Progenitor cell of endocrine pancreas (in vitro differentiated cells): ENCODE measurements around the gene UBA7. TPM values are rescaled to one million over a fixed set of nuclear protein-coding genes. Genes with fewer than 3 reads are reported as not detected.
A peak's percentile ranks its signal among the peaks of the same experiment; 100 is the strongest.

ENCODE experiments used
- DNase-seq: peaks from one replicate; pipeline ENCODE4 v3.0.0; 2021; ENCODE audit warnings: low spot score; ENCODE audit not compliant: unreplicated experiment
- H3K27ac Mint-ChIP-seq: 2 replicates; pipeline ENCODE4 v1.8.0; 2021; ENCODE audit warnings: mild to moderate bottlenecking, moderate library complexity, mixed read lengths
- H3K27me3 Mint-ChIP-seq: 2 replicates; pipeline ENCODE4 v1.8.0; 2021; ENCODE audit warnings: mixed read lengths
- H3K36me3 Mint-ChIP-seq: 2 replicates; pipeline ENCODE4 v1.8.0; 2022; ENCODE audit warnings: mixed read lengths; ENCODE audit not compliant: insufficient read depth
- H3K4me1 Mint-ChIP-seq: 2 replicates; pipeline ENCODE4 v1.8.0; 2021; ENCODE audit warnings: low read depth, mixed read lengths
- H3K4me3 Mint-ChIP-seq: 2 replicates; pipeline ENCODE4 v1.8.0; 2021; ENCODE audit warnings: low read depth, mild to moderate bottlenecking, moderate library complexity, mixed read lengths
- H3K9me3 Mint-ChIP-seq: 2 replicates; pipeline ENCODE4 v1.8.0; 2021; ENCODE audit warnings: low read depth, mixed read lengths
- total RNA-seq: library from RNA; stranded (reverse); gene quantifications from 2 replicates; pipeline ENCODE4 v1.2.1, GENCODE V29; 2021
- TF ChIP-seq, protein P1 (sequence below): fragments of 200-600 bp; sonication (generic); IDR thresholded peaks from one replicate; pipeline ENCODE4 v1.5.0; 2021; ENCODE audit warnings: antibody characterized with exemption, mild to moderate bottlenecking; ENCODE audit not compliant: unreplicated experiment

Gene UBA7
- total RNA-seq, 1 donor from 2014 or later, result 1.2 TPM

DNA sequence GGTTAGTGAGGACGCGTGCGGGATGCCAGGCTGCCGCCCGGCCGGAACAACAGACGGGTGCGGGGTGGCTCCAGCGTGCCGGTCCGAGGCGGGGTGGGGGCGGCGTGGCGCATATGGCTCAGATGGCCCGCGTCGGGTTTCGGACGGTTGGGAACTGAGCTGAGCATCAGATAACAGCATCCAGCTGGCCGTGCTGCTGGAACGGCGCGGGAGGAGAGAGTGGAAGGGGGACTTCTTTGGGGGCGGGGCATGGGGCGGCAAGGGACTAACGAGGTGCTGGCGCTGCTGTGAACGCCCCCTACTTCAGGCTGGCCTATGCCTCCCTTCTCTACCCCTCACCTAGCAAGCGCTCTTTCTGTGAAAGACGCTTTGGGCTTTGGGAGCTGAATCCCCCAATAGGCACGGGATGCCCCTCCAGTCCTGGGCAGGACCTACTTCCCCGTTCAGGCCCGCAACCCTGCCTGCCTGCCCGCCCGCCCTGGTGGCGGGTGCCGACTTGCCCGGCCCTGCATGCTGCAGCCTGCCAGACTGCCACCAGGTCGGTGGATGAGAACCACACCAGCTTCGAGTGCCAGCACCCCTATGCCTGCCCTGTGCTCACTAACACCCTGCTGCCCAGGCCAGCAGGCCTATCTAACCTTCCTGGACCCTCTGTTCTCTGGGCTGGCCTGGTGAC, 10.2 kb downstream of the UBA7 start:
- Mint-ChIP-seq H3K27ac (no peak overlapping the region), H3K9me3 (no peaks in the 10 kb centered on the region), H3K27me3 (peaks cover 42% of the 10 kb centered on the region), H3K4me3 (peak overlapping the region; percentile 59), H3K36me3 (no peaks in the 10 kb centered on the region), H3K4me1 (peaks cover 10% of the 10 kb centered on the region)
- TF ChIP-seq, protein P1, sequence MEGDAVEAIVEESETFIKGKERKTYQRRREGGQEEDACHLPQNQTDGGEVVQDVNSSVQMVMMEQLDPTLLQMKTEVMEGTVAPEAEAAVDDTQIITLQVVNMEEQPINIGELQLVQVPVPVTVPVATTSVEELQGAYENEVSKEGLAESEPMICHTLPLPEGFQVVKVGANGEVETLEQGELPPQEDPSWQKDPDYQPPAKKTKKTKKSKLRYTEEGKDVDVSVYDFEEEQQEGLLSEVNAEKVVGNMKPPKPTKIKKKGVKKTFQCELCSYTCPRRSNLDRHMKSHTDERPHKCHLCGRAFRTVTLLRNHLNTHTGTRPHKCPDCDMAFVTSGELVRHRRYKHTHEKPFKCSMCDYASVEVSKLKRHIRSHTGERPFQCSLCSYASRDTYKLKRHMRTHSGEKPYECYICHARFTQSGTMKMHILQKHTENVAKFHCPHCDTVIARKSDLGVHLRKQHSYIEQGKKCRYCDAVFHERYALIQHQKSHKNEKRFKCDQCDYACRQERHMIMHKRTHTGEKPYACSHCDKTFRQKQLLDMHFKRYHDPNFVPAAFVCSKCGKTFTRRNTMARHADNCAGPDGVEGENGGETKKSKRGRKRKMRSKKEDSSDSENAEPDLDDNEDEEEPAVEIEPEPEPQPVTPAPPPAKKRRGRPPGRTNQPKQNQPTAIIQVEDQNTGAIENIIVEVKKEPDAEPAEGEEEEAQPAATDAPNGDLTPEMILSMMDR, result no peak
- DNase-seq, result no peak

DNA sequence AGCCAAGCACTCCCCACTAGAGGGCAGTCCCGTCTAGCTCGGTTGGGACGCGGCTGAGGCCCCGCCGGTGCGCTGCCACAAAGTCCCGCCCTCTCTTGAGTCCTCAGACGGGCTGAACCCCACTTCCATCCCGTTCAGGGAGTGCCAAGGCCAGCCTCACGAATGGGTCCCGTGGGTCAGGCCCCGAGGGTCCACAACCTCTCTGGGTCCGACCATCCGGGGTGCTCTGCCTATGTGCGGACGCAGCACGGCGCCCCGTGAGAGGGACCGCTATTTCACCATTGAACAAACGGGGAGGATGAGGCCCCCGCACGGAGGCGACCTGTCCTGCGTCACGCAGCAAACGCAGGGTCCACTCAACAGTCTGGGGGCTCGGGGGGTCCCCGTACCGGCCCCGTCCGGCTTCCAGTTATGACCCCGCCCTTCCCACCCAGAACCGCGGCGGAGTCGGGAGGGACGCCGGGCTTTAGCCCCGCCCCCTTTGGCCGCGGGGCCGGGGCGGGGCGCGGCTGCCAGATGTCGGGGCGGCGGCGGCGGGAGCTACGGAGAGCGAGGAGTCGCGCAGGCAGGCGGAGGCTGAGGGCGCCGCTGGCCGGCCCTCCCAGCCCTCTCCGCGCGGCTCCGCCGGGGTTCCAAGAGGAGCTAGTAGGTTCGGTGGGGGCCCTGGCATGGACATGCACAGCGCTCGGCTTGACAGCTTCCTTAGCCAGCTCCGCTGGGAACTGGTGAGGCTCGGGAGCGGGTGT, 10.9 kb downstream of the UBA7 start, which contains the start of gene INKA1:
TSS of gene INKA1 (plus strand) at position 543 of the 746 bp plus-strand sequence. CDS start at position 675, 132 bp downstream.
- TF ChIP-seq, protein P1, result peak; percentile 86
- H3K27ac Mint-ChIP-seq, result peak within 1 kb of the TSS; percentile 72
- H3K4me3 Mint-ChIP-seq, result peak within 1 kb of the TSS; percentile 74
- DNase-seq, result peak; percentile 82
- no peaks in the 10 kb centered on the region for H3K36me3 Mint-ChIP-seq
- H3K4me1 Mint-ChIP-seq, result peaks cover 10% of the 10 kb centered on the region
- H3K9me3 Mint-ChIP-seq, result no peaks in the 10 kb centered on the region
- peaks cover 42% of the 10 kb centered on the region for H3K27me3 Mint-ChIP-seq

DNA sequence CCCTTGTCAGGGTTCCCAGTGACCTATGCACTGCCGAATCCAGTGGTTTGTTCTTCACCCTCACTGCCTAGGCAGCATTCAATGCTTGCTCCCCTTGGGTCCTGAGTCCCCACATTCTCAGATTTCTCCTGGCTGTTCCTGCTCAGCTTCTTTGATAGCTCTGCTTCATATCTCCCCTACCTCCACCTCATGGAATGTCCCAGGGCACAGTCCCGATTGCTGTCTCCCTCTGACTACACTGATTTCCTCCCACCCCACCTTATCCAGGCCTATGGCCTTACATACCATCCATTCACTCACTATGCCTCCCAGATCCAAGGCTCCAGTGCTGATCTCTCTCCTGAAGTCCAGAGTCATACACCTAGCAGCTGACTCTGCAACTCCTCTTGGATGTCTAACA, 12.6 kb downstream of the UBA7 start:
- H3K27ac Mint-ChIP-seq, result no peak overlapping the region
- H3K9me3 Mint-ChIP-seq, result no peaks in the 10 kb centered on the region
- peaks cover 8% of the 10 kb centered on the region for H3K4me1 Mint-ChIP-seq
- no peaks in the 10 kb centered on the region for H3K36me3 Mint-ChIP-seq
- no peak overlapping the region for H3K4me3 Mint-ChIP-seq
- no peak for DNase-seq
- TF ChIP-seq, protein P1, result no peak
- peaks cover 46% of the 10 kb centered on the region for H3K27me3 Mint-ChIP-seq

DNA sequence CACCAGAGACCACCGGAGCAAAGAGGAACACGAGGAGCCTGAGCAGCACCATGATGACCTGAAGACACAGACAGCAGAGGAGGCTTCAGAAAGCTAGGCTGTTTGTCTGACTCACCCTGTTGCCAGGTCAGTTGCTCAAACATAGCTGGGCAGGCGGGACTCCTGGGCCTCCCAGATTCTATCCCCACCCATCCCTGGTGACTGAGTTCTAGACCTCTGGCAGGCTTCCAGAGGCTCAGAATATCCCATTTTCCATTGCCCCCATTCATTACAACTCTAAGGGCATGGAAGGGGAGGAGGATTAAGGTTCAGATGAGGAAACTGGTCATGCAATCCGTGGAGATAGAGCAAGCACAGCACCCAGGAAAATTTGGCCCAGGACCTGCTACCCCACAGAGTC, 14.0 kb downstream of the UBA7 start, which contains the start of gene CDHR4:
TSS of gene CDHR4 (minus strand) at position 113 of the 400 bp plus-strand sequence. CDS start at position 52, 61 bp downstream.
- H3K27ac Mint-ChIP-seq, result no peak within 1 kb of the TSS
- H3K4me3 Mint-ChIP-seq, result no peak within 1 kb of the TSS
- H3K36me3 Mint-ChIP-seq, result no peaks in the 10 kb centered on the region
- TF ChIP-seq, protein P1, result no peak
- peaks cover 38% of the 10 kb centered on the region for H3K27me3 Mint-ChIP-seq
- H3K9me3 Mint-ChIP-seq, result no peaks in the 10 kb centered on the region
- peaks cover 4% of the 10 kb centered on the region for H3K4me1 Mint-ChIP-seq
- no peak for DNase-seq

DNA sequence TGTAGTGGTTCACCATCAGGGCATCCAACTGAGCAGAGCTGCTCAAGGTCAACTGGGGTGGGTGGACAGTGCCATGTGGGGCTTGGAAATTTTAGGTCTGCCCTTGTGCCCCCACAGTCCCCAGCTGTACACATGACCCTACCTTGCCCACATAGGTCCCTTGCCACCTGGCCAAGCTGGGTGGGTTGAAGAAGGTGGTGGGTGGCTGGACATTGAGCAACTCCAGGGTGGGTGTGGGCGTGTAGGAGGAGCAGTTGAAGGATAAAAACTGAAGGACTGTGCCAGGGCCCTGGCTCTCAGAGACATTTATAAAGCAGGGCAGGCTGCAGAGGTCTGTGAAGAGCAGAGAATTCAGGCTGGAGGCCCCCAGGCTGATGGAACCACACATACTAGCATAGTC, 14.6 kb downstream of the UBA7 start:
- Mint-ChIP-seq H3K36me3 (no peaks in the 10 kb centered on the region), H3K27ac (no peak overlapping the region), H3K4me3 (no peak overlapping the region), H3K9me3 (no peaks in the 10 kb centered on the region), H3K27me3 (peaks cover 32% of the 10 kb centered on the region), H3K4me1 (peaks cover 4% of the 10 kb centered on the region)
- no peak for DNase-seq
- TF ChIP-seq, protein P1, result no peak
